GM12873 (cell line): ENCODE results near the gene RNF39.

ENCODE experiments used
- CTCF ChIP-seq: IDR thresholded peaks from 2 replicates; pipeline ENCODE4 v1.5.1; 2012; ENCODE audit warnings: low read depth, mild to moderate bottlenecking, moderate library complexity, low read length, control low read depth; ENCODE audit not compliant: insufficient read depth; ENCODE audit errors: missing control alignments

RNF39 gene

GRCh38 chr6:30037182-30037788 lies 38.3 kb downstream of the RNF39 start:
- peak; percentile 65 for TF ChIP-seq CTCF

DNA sequence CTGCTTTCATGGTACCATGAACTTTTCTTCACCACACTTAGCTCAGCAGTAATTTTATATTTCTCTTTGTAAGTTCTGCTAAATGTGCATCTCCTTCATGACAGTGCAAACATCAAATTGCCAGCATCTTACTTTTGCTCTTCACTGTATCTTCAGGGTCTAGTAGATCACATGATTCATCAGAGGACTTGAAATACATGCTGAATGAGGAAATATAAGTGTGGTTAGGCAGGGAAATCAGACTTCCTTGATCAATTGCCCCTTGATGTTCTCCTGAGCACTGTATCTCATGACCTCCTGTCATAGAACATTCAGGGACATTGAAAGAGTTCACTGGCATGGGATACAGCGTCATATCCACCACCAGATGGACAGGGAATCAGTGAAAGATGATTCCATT lies 39.8 kb downstream of the RNF39 start:
- no peak for TF ChIP-seq CTCF

GRCh38 chr6:30031381-30031780 lies 44.2 kb downstream of the RNF39 start:
- TF ChIP-seq CTCF = no peak

DNA sequence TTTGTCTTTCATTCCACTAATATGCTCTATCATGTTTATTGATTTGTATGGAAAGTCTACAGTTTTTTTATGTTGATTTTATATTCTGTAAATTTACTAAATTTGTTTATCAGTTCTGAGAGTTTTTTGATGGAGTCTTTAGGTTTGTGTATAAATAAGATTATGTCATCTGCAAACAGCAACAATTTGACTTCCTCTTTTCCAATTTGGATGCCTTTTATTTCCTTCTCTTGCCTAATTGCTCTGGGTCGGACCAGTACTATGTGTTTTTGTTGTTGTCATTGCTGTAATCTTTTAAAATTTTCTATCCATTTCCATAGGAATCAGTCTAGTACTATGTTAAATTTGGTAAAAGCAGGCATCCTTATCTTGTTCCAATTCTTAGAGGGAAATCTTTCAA lies 46.0 kb downstream of the RNF39 start:
- no peak for TF ChIP-seq CTCF

GRCh38 chr6:30025186-30025585 lies 50.4 kb downstream of the RNF39 start:
- TF ChIP-seq CTCF = no peak

GRCh38 chr6:30022189-30022588 lies 53.4 kb downstream of the RNF39 start:
- TF ChIP-seq CTCF = no peak

DNA sequence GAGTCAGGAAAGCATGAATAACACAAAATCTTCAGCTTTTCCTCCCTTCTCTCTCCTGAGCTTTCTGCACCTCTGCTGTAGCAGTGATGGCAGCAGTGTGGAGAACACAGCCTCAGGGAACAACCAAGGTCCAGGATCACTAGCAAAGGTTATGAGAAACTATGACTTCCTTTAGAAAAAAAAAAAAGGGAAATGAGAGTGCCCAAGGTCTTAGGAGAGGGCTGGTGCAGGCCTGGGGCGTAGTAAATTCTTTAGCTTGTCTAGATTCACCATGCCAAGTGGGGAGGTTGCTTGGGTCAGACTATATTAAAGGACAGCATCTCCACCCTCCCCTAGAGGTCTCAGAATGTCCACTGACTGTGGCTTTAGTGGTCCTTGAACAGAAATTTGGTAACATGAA lies 54.9 kb downstream of the RNF39 start:
- no peak for TF ChIP-seq CTCF
